K562 (cell line): ENCODE measurements around the gene TOX2. TPM values are rescaled to one million over a fixed set of nuclear protein-coding genes. Genes with fewer than 3 reads are reported as not detected.

ENCODE experiments used
- BMI1 ChIP-seq: fragments of 150-350 bp; IDR thresholded peaks from 2 replicates; pipeline ENCODE4 v1.6.1; 2014; ENCODE audit warnings: low read length
- CBX8 ChIP-seq: fragments of 200-600 bp; sonication (generic); IDR thresholded peaks from 2 replicates; pipeline ENCODE4 v1.6.1; 2012; ENCODE audit warnings: borderline replicate concordance, mixed run types, low read depth, mild to moderate bottlenecking, moderate library complexity, mixed read lengths, low read length, control low read depth, inconsistent platforms; ENCODE audit not compliant: poor library complexity, severe bottlenecking; ENCODE audit errors: extremely low read depth
- MTA1 ChIP-seq: fragments of 450-650 bp; IDR thresholded peaks from 2 replicates; pipeline ENCODE4 v1.6.1; 2017; ENCODE audit warnings: borderline replicate concordance
- MXI1 ChIP-seq: IDR thresholded peaks from 2 replicates; pipeline ENCODE4 v1.6.1; 2011; ENCODE audit warnings: low read depth, mild to moderate bottlenecking, improper control_type of control experiment, low read length
- TARDBP ChIP-seq: fragments of 450-650 bp; IDR thresholded peaks from 2 replicates; pipeline ENCODE4 v1.6.1; 2016
- TRIM24 ChIP-seq, 2 experiments: fragments of 450-650 bp; IDR thresholded peaks; 2 replicates each; pipeline ENCODE4 v1.6.1; 2016
- ZBTB8A ChIP-seq: fragments of 450-650 bp; IDR thresholded peaks from 2 replicates; pipeline ENCODE4 v1.6.1; 2018; ENCODE audit warnings: mild to moderate bottlenecking, moderate library complexity; ENCODE audit not compliant: partially characterized antibody
- ZNF695 ChIP-seq: fragments of 450-650 bp; formaldehyde crosslinking; IDR thresholded peaks from 2 replicates; pipeline ENCODE4 v1.4.0; 2020; ENCODE audit warnings: mild to moderate bottlenecking, moderate library complexity
- ZSCAN32 ChIP-seq: fragments of 450-650 bp; formaldehyde crosslinking; IDR thresholded peaks from 2 replicates; pipeline ENCODE4 v1.4.0; 2020; ENCODE audit warnings: mild to moderate bottlenecking, moderate library complexity
- polyA plus RNA-seq, 8 experiments: library from polyadenylated mRNA; depleted of rRNA in 4 of 8; stranded (reverse) in 5 of 8; unstranded in 3 of 8; fragments of >200 nt; fragmentation: Nextera tagmentation in 2 of 8; fragmentation: Illumina TruSeq in 1 of 8; extraction: Ambion mirVana in 2 of 8; extraction: Trizol in 1 of 8; gene quantifications; 2 replicates each; pipeline versions ENCODE4 v1.2.1 to v1.2.3, GENCODE V29; 2011 to 2014; ENCODE audit warnings: inconsistent platforms in 1 of 8, missing spikeins in 1 of 8
- total RNA-seq, 7 experiments: library from RNA; depleted of rRNA in 6 of 7; stranded (reverse); fragments of >200 nt in 6 of 7; fragmentation: Illumina TruSeq in 2 of 7; extraction: Trizol in 2 of 7; gene quantifications; 2 replicates each; pipeline versions ENCODE4 v1.2.1 to v1.2.3, GENCODE V29; 2011 to 2021; ENCODE audit warnings: low replicate concordance in 1 of 7
- TF ChIP-seq, protein P1 (sequence below): IDR thresholded peaks from 2 replicates; pipeline ENCODE4 v1.6.1; 2011; ENCODE audit warnings: borderline replicate concordance, low read depth, mild to moderate bottlenecking, moderate library complexity, low read length; ENCODE audit not compliant: insufficient read depth, poor library complexity, severe bottlenecking
- TF ChIP-seq, protein P2 (sequence below): fragments of 450-650 bp; IDR thresholded peaks from 2 replicates; pipeline ENCODE4 v1.6.1; 2016; ENCODE audit warnings: missing biosample characterization, missing genetic modification characterization
- TF ChIP-seq, protein P3 (sequence below): fragments of 250-450 bp; sonication (Bioruptor Pico); IDR thresholded peaks from 2 replicates; pipeline ENCODE4 v1.4.0; 2020; ENCODE audit warnings: mild to moderate bottlenecking, moderate library complexity

TOX2 gene
- total and polyA plus RNA-seq, 9 of the 15 experiments (the other 6 are each of a cell fraction or from before 2014, with no cell fraction given) = not detected

DNA sequence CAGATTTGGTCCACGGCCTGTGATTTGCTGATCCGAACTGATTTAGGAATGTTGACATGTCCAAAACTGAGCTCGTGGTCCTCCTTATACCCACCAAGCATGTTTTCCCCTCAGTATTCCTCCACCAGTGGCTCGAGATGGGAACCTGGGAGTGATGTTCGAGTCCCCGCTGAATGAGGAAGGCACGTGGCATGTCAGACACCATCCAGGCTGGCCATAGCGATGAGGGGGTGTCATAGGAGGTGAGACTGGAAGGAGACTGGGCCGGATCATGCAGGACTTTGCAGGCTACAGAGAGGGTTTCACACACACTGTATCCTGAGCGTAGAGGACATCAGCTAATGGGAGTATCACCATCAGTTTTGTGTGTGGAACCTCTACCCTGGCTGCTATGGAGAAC is 78.2 kb downstream of the TOX2 start (continued):
- TF ChIP-seq, protein P1, sequence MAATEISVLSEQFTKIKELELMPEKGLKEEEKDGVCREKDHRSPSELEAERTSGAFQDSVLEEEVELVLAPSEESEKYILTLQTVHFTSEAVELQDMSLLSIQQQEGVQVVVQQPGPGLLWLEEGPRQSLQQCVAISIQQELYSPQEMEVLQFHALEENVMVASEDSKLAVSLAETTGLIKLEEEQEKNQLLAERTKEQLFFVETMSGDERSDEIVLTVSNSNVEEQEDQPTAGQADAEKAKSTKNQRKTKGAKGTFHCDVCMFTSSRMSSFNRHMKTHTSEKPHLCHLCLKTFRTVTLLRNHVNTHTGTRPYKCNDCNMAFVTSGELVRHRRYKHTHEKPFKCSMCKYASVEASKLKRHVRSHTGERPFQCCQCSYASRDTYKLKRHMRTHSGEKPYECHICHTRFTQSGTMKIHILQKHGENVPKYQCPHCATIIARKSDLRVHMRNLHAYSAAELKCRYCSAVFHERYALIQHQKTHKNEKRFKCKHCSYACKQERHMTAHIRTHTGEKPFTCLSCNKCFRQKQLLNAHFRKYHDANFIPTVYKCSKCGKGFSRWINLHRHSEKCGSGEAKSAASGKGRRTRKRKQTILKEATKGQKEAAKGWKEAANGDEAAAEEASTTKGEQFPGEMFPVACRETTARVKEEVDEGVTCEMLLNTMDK = no peak
- no peak for TF ChIP-seq ZNF695 (CRISPR knock-in tag)
- TF ChIP-seq MTA1 = no peak
- TF ChIP-seq CBX8 = no peak
- TF ChIP-seq, protein P2, sequence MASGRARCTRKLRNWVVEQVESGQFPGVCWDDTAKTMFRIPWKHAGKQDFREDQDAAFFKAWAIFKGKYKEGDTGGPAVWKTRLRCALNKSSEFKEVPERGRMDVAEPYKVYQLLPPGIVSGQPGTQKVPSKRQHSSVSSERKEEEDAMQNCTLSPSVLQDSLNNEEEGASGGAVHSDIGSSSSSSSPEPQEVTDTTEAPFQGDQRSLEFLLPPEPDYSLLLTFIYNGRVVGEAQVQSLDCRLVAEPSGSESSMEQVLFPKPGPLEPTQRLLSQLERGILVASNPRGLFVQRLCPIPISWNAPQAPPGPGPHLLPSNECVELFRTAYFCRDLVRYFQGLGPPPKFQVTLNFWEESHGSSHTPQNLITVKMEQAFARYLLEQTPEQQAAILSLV (tag) = no peak
- no peak for TF ChIP-seq ZSCAN32
- no peak for TF ChIP-seq ZBTB8A
- no peak for TF ChIP-seq TRIM24 (IDR thresholded peaks at IDR 0.05)
- TF ChIP-seq, protein P3, sequence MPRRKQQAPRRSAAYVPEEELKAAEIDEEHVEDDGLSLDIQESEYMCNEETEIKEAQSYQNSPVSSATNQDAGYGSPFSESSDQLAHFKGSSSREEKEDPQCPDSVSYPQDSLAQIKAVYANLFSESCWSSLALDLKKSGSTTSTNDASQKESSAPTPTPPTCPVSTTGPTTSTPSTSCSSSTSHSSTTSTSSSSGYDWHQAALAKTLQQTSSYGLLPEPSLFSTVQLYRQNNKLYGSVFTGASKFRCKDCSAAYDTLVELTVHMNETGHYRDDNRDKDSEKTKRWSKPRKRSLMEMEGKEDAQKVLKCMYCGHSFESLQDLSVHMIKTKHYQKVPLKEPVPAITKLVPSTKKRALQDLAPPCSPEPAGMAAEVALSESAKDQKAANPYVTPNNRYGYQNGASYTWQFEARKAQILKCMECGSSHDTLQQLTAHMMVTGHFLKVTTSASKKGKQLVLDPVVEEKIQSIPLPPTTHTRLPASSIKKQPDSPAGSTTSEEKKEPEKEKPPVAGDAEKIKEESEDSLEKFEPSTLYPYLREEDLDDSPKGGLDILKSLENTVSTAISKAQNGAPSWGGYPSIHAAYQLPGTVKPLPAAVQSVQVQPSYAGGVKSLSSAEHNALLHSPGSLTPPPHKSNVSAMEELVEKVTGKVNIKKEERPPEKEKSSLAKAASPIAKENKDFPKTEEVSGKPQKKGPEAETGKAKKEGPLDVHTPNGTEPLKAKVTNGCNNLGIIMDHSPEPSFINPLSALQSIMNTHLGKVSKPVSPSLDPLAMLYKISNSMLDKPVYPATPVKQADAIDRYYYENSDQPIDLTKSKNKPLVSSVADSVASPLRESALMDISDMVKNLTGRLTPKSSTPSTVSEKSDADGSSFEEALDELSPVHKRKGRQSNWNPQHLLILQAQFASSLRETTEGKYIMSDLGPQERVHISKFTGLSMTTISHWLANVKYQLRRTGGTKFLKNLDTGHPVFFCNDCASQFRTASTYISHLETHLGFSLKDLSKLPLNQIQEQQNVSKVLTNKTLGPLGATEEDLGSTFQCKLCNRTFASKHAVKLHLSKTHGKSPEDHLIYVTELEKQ (CRISPR knock-in tag) = no peak
- TF ChIP-seq TARDBP = no peak
- TF ChIP-seq MXI1 = no peak
- no peak for TF ChIP-seq BMI1
